IPS DF 6.9 (cell line): ENCODE results near the gene SLC6A5.
A peak's percentile ranks its signal among the peaks of the same experiment; 100 is the strongest.

ENCODE experiments used
- DNase-seq: peaks from one replicate; pipeline ENCODE4 v3.0.0-alpha.2; 2013; ENCODE audit warnings: low read depth, low spot score
- H3K27ac ChIP-seq: one replicate; pipeline ENCODE4 v1.5.1; 2013; ENCODE audit warnings: low read length, control low read depth
- H3K27me3 ChIP-seq: 2 replicates; pipeline ENCODE4 v1.6.1; 2013; ENCODE audit warnings: mild to moderate bottlenecking, low read length; ENCODE audit not compliant: control insufficient read depth, insufficient read depth
- H3K36me3 ChIP-seq: 2 replicates; pipeline ENCODE4 v1.6.1; 2013; ENCODE audit warnings: low read length; ENCODE audit not compliant: control insufficient read depth, insufficient read depth
- H3K4me1 ChIP-seq: 2 replicates; pipeline ENCODE4 v1.6.1; 2013; ENCODE audit warnings: low read length; ENCODE audit not compliant: control insufficient read depth, insufficient read depth
- H3K4me3 ChIP-seq: 2 replicates; pipeline ENCODE4 v1.5.1; 2013; ENCODE audit warnings: mild to moderate bottlenecking, low read length
- H3K9me3 ChIP-seq: 2 replicates; pipeline ENCODE4 v1.6.1; 2013; ENCODE audit warnings: low read length, inconsistent platforms; ENCODE audit not compliant: control insufficient read depth, insufficient read depth
- WGBS: extraction: QIAGEN DNeasy Blood & Tissue Kit; methylation state at CpG from one replicate; pipeline ENCODE4 v1.1.7; 2013; ENCODE audit warnings: mixed read lengths, missing lambda C conversion rate; ENCODE audit not compliant: insufficient read length, insufficient coverage; 5-methylcytosine and 5-hydroxymethylcytosine counted together

The SLC6A5 gene

GRCh38 chr11:20668131-20668809, 68.9 kb downstream of the SLC6A5 start:
- peaks cover 51% of the 10 kb centered on the region for H3K27me3 ChIP-seq
- no peak overlapping the region for H3K27ac ChIP-seq
- no peak for DNase-seq
- H3K9me3 ChIP-seq, result no peaks in the 10 kb centered on the region
- no peak overlapping the region; the same call in 1 of the 2 replicates for H3K4me3 ChIP-seq
- H3K4me1 ChIP-seq, result no peaks in the 10 kb centered on the region; the same call in 1 of the 2 replicates
- no peaks in the 10 kb centered on the region for H3K36me3 ChIP-seq
- WGBS, result no CpG with 5 or more reads among the region's 10 CpGs

GRCh38 chr11:20668844-20669819, 69.7 kb downstream of the SLC6A5 start, which contains the start of gene NELL1:
NELL1 (plus strand) TSS chr11:20669586.
- Histone ChIP-seq H3K9me3 (no peaks in the 10 kb centered on the region), H3K27ac (no peak within 1 kb of the TSS), H3K27me3 (peaks cover 51% of the 10 kb centered on the region), H3K36me3 (no peaks in the 10 kb centered on the region), H3K4me3 (peak within 1 kb of the TSS; percentile 37; the same call in 1 of the 2 replicates), H3K4me1 (no peaks in the 10 kb centered on the region; the same call in 1 of the 2 replicates)
- no peak for DNase-seq
- WGBS, result no CpG with 5 or more reads among the region's 93 CpGs

- no peaks in the 10 kb centered on the region for H3K9me3 ChIP-seq
- peaks cover 51% of the 10 kb centered on the region for H3K27me3 ChIP-seq
- H3K36me3 ChIP-seq, result no peaks in the 10 kb centered on the region
- peak overlapping the region; percentile 30; the same call in 1 of the 2 replicates for H3K4me3 ChIP-seq
- DNase-seq, result no peak
- WGBS, result no CpG with 5 or more reads among the region's 60 CpGs
- H3K27ac ChIP-seq, result no peak overlapping the region
- H3K4me1 ChIP-seq, result no peaks in the 10 kb centered on the region; the same call in 1 of the 2 replicates
These were observed 70.6 kb downstream of the SLC6A5 start for GRCh38 chr11:20669820-20670684.

- WGBS, result no CpG with 5 or more reads among the region's 21 CpGs
- Histone ChIP-seq H3K27ac (no peak overlapping the region), H3K36me3 (no peaks in the 10 kb centered on the region), H3K9me3 (no peaks in the 10 kb centered on the region), H3K27me3 (peaks cover 51% of the 10 kb centered on the region), H3K4me1 (no peaks in the 10 kb centered on the region; the same call in 1 of the 2 replicates), H3K4me3 (no peak overlapping the region)
- no peak for DNase-seq
These were observed 71.6 kb downstream of the SLC6A5 start for GRCh38 chr11:20670932-20671403.

- no peak for DNase-seq
- Histone ChIP-seq H3K9me3 (no peaks in the 10 kb centered on the region), H3K27ac (no peak overlapping the region), H3K27me3 (peaks cover 48% of the 10 kb centered on the region), H3K36me3 (no peaks in the 10 kb centered on the region), H3K4me3 (no peak overlapping the region), H3K4me1 (no peaks in the 10 kb centered on the region; the same call in 1 of the 2 replicates)
- WGBS, result no CpG with 5 or more reads among the region's 6 CpGs
These were observed 72.6 kb downstream of the SLC6A5 start for GRCh38 chr11:20671856-20672546.

GRCh38 chr11:20672575-20672974, 73.2 kb downstream of the SLC6A5 start:
- H3K27ac ChIP-seq, result no peak overlapping the region
- no peak for DNase-seq
- no CpG with 5 or more reads among the region's 2 CpGs for WGBS
- H3K4me3 ChIP-seq, result no peak overlapping the region
- H3K9me3 ChIP-seq, result no peaks in the 10 kb centered on the region
- H3K4me1 ChIP-seq, result no peaks in the 10 kb centered on the region; the same call in 1 of the 2 replicates
- H3K27me3 ChIP-seq, result peaks cover 43% of the 10 kb centered on the region
- no peaks in the 10 kb centered on the region for H3K36me3 ChIP-seq

- Histone ChIP-seq H3K36me3 (no peaks in the 10 kb centered on the region), H3K9me3 (no peaks in the 10 kb centered on the region), H3K4me3 (no peak overlapping the region), H3K27ac (no peak overlapping the region), H3K27me3 (peaks cover 7% of the 10 kb centered on the region; the same call in 1 of the 2 replicates), H3K4me1 (no peaks in the 10 kb centered on the region)
- WGBS, result no CpG with 5 or more reads among the region's 2 CpGs
- DNase-seq, result no peak
These were observed 77.2 kb downstream of the SLC6A5 start for GRCh38 chr11:20676658-20677057.

GRCh38 chr11:20688761-20689160, 89.4 kb downstream of the SLC6A5 start:
- Histone ChIP-seq H3K9me3 (no peaks in the 10 kb centered on the region), H3K27me3 (no peaks in the 10 kb centered on the region), H3K4me1 (no peaks in the 10 kb centered on the region), H3K4me3 (no peak overlapping the region), H3K27ac (no peak overlapping the region), H3K36me3 (no peaks in the 10 kb centered on the region)
- DNase-seq, result no peak
- WGBS, result no CpG with 5 or more reads among the region's 3 CpGs

- H3K27me3 ChIP-seq, result no peaks in the 10 kb centered on the region
- no peak overlapping the region for H3K4me3 ChIP-seq
- no peak overlapping the region for H3K27ac ChIP-seq
- no peak for DNase-seq
- H3K36me3 ChIP-seq, result no peaks in the 10 kb centered on the region
- WGBS, result no CpG with 5 or more reads among the region's 6 CpGs
- no peaks in the 10 kb centered on the region for H3K9me3 ChIP-seq
- no peaks in the 10 kb centered on the region for H3K4me1 ChIP-seq
These were observed 108.5 kb downstream of the SLC6A5 start for GRCh38 chr11:20707876-20708275.
